H1 (cell line): ENCODE results near the gene PXT1.

Experiments used
- CBX8 ChIP-seq: fragments of 300-800, 300-1000 bp; sonication (generic); IDR thresholded peaks from 2 replicates; pipeline ENCODE4 v1.7.1; 2016; ENCODE audit warnings: low read depth, low read length, borderline replicate concordance
- EP300 ChIP-seq, 2 experiments: IDR thresholded peaks; 1 replicate in 1 of 2; 2 replicates in 1 of 2; pipeline ENCODE4 v1.6.1; 2011 to 2012; ENCODE audit warnings: low read depth in 2 of 2, low read length in 2 of 2, mild to moderate bottlenecking in 2 of 2, borderline replicate concordance in 1 of 2, inconsistent platforms in 1 of 2, moderate library complexity in 1 of 2
- EZH2 ChIP-seq: fragments of 200-600 bp; sonication (generic); IDR thresholded peaks from 2 replicates; pipeline ENCODE4 v1.7.1; 2012; ENCODE audit warnings: low read depth, mild to moderate bottlenecking, moderate library complexity, low read length, inconsistent platforms; ENCODE audit not compliant: severe bottlenecking
- FOSL1 ChIP-seq: IDR thresholded peaks from 2 replicates; pipeline ENCODE4 v1.6.1; 2011; ENCODE audit warnings: mild to moderate bottlenecking, low read depth, low read length, moderate library complexity; ENCODE audit not compliant: insufficient read depth
- HDAC6 ChIP-seq: IDR thresholded peaks from one replicate; pipeline ENCODE4 v1.7.1; 2012; ENCODE audit warnings: low read depth, mild to moderate bottlenecking, inconsistent platforms, low read length, moderate library complexity
- KDM1A ChIP-seq: fragments of 200-600, 300-600 bp; sonication (generic); IDR thresholded peaks from 2 replicates; pipeline ENCODE4 v1.7.1; 2016; ENCODE audit warnings: mild to moderate bottlenecking, low read length, borderline replicate concordance
- POLR2A ChIP-seq, 2 experiments: IDR thresholded peaks; 1 replicate in 1 of 2; 2 replicates in 1 of 2; pipeline ENCODE4 v1.6.1; 2011; ENCODE audit warnings: low read depth in 2 of 2, low read length in 2 of 2, mild to moderate bottlenecking in 2 of 2; ENCODE audit errors: control extremely low read depth in 1 of 2
- POLR2AphosphoS5 ChIP-seq: IDR thresholded peaks from 2 replicates; pipeline ENCODE4 v1.6.1; 2011; ENCODE audit warnings: low read depth, low read length
- RNF2 ChIP-seq: fragments of 200-900, 300-1000 bp; sonication (generic); IDR thresholded peaks from 2 replicates; pipeline ENCODE4 v1.7.1; 2016; ENCODE audit warnings: borderline replicate concordance, low read depth, mild to moderate bottlenecking, antibody characterized with exemption, low read length; ENCODE audit not compliant: poor library complexity, severe bottlenecking; ENCODE audit errors: missing control alignments
- YY1 ChIP-seq: IDR thresholded peaks from 2 replicates; pipeline ENCODE4 v1.6.1; 2011; ENCODE audit warnings: low read depth, mild to moderate bottlenecking, low read length
- TF ChIP-seq, protein P1 (sequence below), 3 experiments: IDR thresholded peaks; 1 replicate in 2 of 3; 2 replicates in 1 of 3; pipeline versions ENCODE4 v1.5.1 to v1.6.1; 2011; ENCODE audit warnings: low read length in 3 of 3, mild to moderate bottlenecking in 3 of 3, inconsistent platforms in 2 of 3, low read depth in 1 of 3, moderate library complexity in 1 of 3; ENCODE audit not compliant: insufficient read depth in 1 of 3; ENCODE audit errors: control extremely low read depth in 1 of 3
- TF ChIP-seq, protein P2 (sequence below): IDR thresholded peaks from 2 replicates; pipeline ENCODE4 v1.6.1; 2012; ENCODE audit warnings: inconsistent platforms

- TF ChIP-seq, protein P1, sequence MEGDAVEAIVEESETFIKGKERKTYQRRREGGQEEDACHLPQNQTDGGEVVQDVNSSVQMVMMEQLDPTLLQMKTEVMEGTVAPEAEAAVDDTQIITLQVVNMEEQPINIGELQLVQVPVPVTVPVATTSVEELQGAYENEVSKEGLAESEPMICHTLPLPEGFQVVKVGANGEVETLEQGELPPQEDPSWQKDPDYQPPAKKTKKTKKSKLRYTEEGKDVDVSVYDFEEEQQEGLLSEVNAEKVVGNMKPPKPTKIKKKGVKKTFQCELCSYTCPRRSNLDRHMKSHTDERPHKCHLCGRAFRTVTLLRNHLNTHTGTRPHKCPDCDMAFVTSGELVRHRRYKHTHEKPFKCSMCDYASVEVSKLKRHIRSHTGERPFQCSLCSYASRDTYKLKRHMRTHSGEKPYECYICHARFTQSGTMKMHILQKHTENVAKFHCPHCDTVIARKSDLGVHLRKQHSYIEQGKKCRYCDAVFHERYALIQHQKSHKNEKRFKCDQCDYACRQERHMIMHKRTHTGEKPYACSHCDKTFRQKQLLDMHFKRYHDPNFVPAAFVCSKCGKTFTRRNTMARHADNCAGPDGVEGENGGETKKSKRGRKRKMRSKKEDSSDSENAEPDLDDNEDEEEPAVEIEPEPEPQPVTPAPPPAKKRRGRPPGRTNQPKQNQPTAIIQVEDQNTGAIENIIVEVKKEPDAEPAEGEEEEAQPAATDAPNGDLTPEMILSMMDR (IDR thresholded peaks at IDR 0.05; ENCODE audit: control extremely low read depth in 1 of 3, insufficient read depth in 1 of 3, low read depth in 1 of 3, low read length in 3 of 3) = no peak
- TF ChIP-seq YY1 (no peak), POLR2AphosphoS5 (no peak), FOSL1 (no peak), POLR2A (IDR thresholded peaks at IDR 0.05; ENCODE audit: control extremely low read depth in 1 of 2, low read depth in 2 of 2, low read length in 2 of 2) (no peak), EZH2 (no peak), KDM1A (no peak), EP300 (IDR thresholded peaks at IDR 0.05; ENCODE audit: borderline replicate concordance in 1 of 2, low read depth in 2 of 2, low read length in 2 of 2) (no peak), RNF2 (no peak), HDAC6 (no peak), CBX8 (no peak)
- TF ChIP-seq, protein P2, sequence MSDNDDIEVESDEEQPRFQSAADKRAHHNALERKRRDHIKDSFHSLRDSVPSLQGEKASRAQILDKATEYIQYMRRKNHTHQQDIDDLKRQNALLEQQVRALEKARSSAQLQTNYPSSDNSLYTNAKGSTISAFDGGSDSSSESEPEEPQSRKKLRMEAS = no peak
Measured at GRCh38 chr6:36358226-36358915, 84.3 kb downstream of the PXT1 start.
